ENCODE results near the gene FCRLB. TPM values are rescaled to one million over a fixed set of nuclear protein-coding genes. Genes with fewer than 3 reads are reported as not detected.

The FCRLB gene
- total and polyA plus RNA-seq, 7 donors, result 0.06 to 0.58 (median 0.19) TPM; not detected in 1

DNA sequence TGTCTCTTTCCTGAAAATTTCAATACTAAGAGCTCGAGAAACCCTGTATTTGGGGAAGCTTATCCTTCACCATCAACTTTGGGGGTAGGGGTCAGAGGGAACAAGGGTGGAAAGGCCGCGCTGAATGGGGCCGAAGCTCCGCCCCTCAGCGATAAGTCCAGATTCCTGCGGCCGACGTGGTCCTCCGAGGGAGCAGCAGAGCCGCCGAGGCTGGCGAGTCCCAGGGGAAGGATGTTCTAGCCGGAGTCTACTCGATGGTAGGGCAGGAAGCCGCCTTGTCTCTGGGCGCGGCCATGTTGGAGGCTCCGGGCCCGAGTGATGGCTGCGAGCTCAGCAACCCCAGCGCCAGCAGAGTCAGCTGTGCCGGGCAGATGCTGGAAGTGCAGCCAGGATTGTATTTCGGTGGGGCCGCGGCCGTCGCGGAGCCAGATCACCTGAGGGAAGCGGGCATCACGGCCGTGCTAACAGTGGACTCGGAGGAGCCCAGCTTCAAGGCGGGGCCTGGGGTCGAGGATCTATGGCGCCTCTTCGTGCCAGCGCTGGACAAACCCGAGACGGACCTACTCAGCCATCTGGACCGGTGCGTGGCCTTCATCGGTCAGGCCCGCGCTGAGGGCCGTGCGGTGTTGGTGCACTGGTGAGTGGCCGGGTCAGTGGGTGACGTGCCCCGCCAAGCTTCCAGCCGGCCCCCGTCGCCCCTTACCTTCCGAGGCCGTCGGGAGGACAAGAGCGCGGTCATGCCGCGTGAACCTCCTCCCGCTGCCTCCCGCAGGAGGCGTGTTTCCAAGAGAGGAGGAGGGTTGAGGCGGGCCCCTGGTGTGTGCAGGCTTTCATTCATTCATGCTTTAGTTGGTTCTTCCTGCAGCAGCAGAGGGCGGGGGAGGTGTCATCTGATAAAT, 28.4 kb downstream of the FCRLB start, which contains the start of gene DUSP12:
Gene DUSP12, plus strand, starts transcription at position 278 of the 899 bp plus-strand sequence. Its CDS starts 16 bp downstream, at position 294.
- intact Hi-C loops (cut with DNase I), result loop anchor here in 1 of 2 donors (10.0 kb wide), 1 partner anchor 345 kb away; no protein-coding TSS in a partner anchor
- Histone ChIP-seq H3K36me3 (ENCODE audit: insufficient read depth in 1 of 2, low read depth in 1 of 2) (peaks cover 0 to 33% of the 10 kb centered on the region in 2 donors), H3K9me3 (no peaks in the 10 kb centered on the region), H3K4me1 (peaks cover 9% of the 10 kb centered on the region), H3K4me3 (peak within 1 kb of the TSS; percentile 77), H3K27ac (peak within 1 kb of the TSS; percentile 78), H3K27me3 (ENCODE audit: insufficient read depth in 3 of 3, low read length in 2 of 3) (peaks cover 0 to 18% (median 0%) of the 10 kb centered on the region in 3 donors)
- WGBS, 3 donors, result 0% methylated on average over 63 to 65 of the region's 65 CpGs
- DNase-seq (peak; percentile 93 to 97), ATAC-seq (peak; percentile 98 to 100 (median 100))
- TF ChIP-seq, protein P1, sequence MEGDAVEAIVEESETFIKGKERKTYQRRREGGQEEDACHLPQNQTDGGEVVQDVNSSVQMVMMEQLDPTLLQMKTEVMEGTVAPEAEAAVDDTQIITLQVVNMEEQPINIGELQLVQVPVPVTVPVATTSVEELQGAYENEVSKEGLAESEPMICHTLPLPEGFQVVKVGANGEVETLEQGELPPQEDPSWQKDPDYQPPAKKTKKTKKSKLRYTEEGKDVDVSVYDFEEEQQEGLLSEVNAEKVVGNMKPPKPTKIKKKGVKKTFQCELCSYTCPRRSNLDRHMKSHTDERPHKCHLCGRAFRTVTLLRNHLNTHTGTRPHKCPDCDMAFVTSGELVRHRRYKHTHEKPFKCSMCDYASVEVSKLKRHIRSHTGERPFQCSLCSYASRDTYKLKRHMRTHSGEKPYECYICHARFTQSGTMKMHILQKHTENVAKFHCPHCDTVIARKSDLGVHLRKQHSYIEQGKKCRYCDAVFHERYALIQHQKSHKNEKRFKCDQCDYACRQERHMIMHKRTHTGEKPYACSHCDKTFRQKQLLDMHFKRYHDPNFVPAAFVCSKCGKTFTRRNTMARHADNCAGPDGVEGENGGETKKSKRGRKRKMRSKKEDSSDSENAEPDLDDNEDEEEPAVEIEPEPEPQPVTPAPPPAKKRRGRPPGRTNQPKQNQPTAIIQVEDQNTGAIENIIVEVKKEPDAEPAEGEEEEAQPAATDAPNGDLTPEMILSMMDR (IDR thresholded peaks at IDR 0.05), result no peak

DNA sequence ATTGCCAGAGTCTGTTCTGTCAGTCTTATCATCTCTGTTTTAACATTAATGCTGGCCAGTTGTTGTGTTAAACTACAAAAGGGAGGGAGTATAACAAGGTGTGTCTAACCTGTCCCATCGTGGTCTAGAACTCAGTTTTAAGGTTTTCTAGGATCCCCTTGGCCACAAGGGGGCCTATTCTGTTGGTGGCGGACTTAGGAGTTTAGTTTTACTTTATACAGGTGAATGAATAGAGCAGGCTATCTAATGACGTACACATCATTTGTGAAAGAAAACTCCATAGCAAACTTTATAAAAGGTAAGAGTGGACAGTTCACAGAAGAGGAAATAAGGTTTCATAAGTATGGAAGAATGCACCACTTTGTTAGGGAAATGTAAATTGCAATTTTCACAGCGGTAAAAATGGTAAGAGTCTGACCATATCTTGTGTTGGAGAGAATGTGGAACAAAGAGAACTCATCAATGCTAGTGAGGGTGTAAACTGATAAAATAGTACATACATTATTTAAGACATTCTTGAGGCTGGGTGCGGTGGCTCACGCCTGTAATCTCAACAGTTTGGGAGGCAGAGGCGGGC, 42.3 kb downstream of the FCRLB start:
- Histone ChIP-seq H3K9me3 (no peaks in the 10 kb centered on the region), H3K36me3 (ENCODE audit: insufficient read depth in 1 of 2, low read depth in 1 of 2) (peaks cover 0 to 11% of the 10 kb centered on the region in 2 donors), H3K27ac (no peak overlapping the region), H3K4me1 (peaks cover 11% of the 10 kb centered on the region), H3K27me3 (ENCODE audit: insufficient read depth in 3 of 3, low read length in 2 of 3) (no peaks in the 10 kb centered on the region), H3K4me3 (no peak overlapping the region)
- WGBS, 3 donors, result 75 to 82% (median 76%) methylated on average over 7 of the region's 7 CpGs
- DNase-seq (no peak), ATAC-seq (no peak)
- intact Hi-C loops (cut with DNase I), result no loop called here
- TF ChIP-seq, protein P1 (IDR thresholded peaks at IDR 0.05), result peak; percentile 23

DNA sequence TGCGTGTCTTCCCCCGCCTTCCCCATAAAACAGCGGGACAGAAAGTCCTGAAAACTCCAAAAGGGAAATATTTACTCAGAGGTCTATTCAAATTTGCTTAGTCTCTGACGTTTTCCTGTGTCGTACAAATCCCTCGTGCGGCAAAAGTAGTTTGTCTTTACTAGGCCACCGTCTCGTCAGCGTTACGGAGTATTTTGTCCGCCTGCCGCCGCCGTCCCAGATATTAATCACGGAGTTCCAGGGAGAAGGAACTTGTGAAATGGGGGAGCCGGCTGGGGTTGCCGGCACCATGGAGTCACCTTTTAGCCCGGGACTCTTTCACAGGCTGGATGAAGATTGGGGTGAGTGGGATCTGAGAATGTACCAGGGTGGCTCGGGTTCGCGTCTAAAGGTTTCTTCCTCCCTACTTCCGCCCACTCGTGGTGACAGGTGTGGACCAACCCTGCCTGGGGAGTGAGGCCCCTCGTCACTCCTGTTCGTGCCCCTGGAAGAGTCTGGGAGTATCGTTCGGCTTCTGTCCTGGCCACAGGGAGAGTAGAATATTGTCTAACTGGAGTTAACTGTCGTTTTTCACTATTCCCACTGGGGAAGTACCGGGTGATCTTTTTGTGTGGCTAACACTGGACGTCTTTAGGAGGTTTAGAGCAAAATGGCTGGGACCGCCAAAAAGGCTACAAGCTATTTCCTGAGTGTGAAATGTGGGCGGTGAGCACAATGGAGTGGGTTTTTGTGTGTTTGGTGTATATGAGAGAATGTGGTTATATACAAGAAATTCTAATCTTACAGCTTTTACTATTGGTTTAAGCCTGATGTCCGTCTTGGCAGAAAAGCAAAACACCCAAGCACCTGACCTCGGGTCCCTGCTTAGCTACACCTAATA, 45.0 kb downstream of the FCRLB start, which contains the start of gene ATF6:
Gene ATF6, plus strand, starts transcription at position 219 of the 880 bp plus-strand sequence. Its CDS starts 41 bp downstream, at position 260.
- Histone ChIP-seq H3K4me1 (peaks cover 24% of the 10 kb centered on the region), H3K27me3 (ENCODE audit: insufficient read depth in 3 of 3, low read length in 2 of 3) (no peaks in the 10 kb centered on the region), H3K9me3 (no peaks in the 10 kb centered on the region), H3K27ac (peak within 1 kb of the TSS; percentile 88), H3K36me3 (ENCODE audit: insufficient read depth in 1 of 2, low read depth in 1 of 2) (no peaks in the 10 kb centered on the region), H3K4me3 (peak within 1 kb of the TSS; percentile 77)
- intact Hi-C loops (cut with DNase I), result no loop called here
- 0% methylated on average over 35 of the region's 35 CpGs for WGBS, 3 donors
- TF ChIP-seq, protein P1 (IDR thresholded peaks at IDR 0.05), result no peak
- peak; percentile 93 to 97 (median 96) for ATAC-seq
- DNase-seq, result peak; percentile 90 to 94

DNA sequence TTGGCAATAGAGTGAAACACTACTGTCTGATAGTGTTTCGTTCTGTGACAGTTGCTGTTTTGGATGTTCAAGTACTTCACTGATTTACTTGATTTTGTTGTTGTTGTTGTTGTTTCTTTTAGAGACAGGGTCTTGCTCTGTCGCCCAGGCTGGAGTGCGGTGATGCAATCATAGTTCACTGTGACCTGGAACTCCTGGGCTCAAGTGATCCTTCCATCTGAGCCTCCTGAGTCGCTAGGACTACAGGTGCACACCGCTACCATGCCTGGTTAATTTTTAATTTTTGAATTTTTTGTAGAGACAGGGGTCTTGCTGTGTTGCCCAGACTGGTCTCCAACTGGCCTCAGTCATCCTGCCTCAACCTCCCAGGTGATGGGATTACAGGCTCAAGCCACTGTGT, 47.1 kb downstream of the FCRLB start:
- no peak for ATAC-seq
- intact Hi-C loops (cut with DNase I), result no loop called here
- no peak for DNase-seq
- Histone ChIP-seq H3K27me3 (ENCODE audit: insufficient read depth in 3 of 3, low read length in 2 of 3) (no peaks in the 10 kb centered on the region), H3K4me1 (peaks cover 27% of the 10 kb centered on the region), H3K4me3 (no peak overlapping the region), H3K27ac (no peak overlapping the region), H3K36me3 (ENCODE audit: insufficient read depth in 1 of 2, low read depth in 1 of 2) (no peaks in the 10 kb centered on the region), H3K9me3 (no peaks in the 10 kb centered on the region)
- TF ChIP-seq, protein P1 (IDR thresholded peaks at IDR 0.05), result no peak
- WGBS, 3 donors, result 87 to 93% (median 92%) methylated on average over 5 of the region's 5 CpGs
